ENCODE data around the gene SLC26A8.
A peak's percentile ranks its signal among the peaks of the same experiment; 100 is the strongest.
"Not testable (repeated sequence)": the region's sequence is repeated elsewhere in the genome, so short reads cannot be mapped to it uniquely, and the experiment has no call there.

The SLC26A8 gene

GRCh38 chr6:35941170-35941569 lies 83.3 kb downstream of the SLC26A8 start:
- not testable (repeated sequence) for DNase-seq

GRCh38 chr6:35940014-35940413 lies 84.4 kb downstream of the SLC26A8 start:
- DNase-seq = not testable (repeated sequence)

- not testable (repeated sequence) for DNase-seq
Observed at GRCh38 chr6:35939259-35939658, 85.2 kb downstream of the SLC26A8 start.

- DNase-seq = no peak
Observed at GRCh38 chr6:35936681-35937359, 87.6 kb downstream of the SLC26A8 start.

GRCh38 chr6:35935469-35935868 lies 89.0 kb downstream of the SLC26A8 start:
- no peak for DNase-seq

- DNase-seq = no peak
Observed at GRCh38 chr6:35933844-35934243, 90.6 kb downstream of the SLC26A8 start.

GRCh38 chr6:35931873-35932272 lies 92.6 kb downstream of the SLC26A8 start:
- not testable (repeated sequence) for DNase-seq

- no peak for DNase-seq
Observed at GRCh38 chr6:35931120-35931561, 93.3 kb downstream of the SLC26A8 start.

GRCh38 chr6:35929601-35930000 lies 94.8 kb downstream of the SLC26A8 start:
- no peak for DNase-seq

- DNase-seq = no peak
Observed at GRCh38 chr6:35926509-35927215, 97.8 kb downstream of the SLC26A8 start.

GRCh38 chr6:35925961-35926360 lies 98.5 kb downstream of the SLC26A8 start:
- no peak for DNase-seq

GRCh38 chr6:35924146-35924545 lies 100.3 kb downstream of the SLC26A8 start:
- DNase-seq = no peak

- DNase-seq = no peak
Observed at GRCh38 chr6:35922139-35922554, 102.3 kb downstream of the SLC26A8 start.

- DNase-seq = peak; percentile 76
Observed at GRCh38 chr6:35920793-35921732, 103.4 kb downstream of the SLC26A8 start, which contains the start of gene SRPK1. Gene SRPK1 (minus strand): TSS chr6:35921098. CDS start chr6:35921056, 42 bp downstream.

- no peak for DNase-seq
Observed at GRCh38 chr6:35919827-35920751, 104.4 kb downstream of the SLC26A8 start.

- DNase-seq = peak; percentile 10
Observed at GRCh38 chr6:35919085-35919826, 105.2 kb downstream of the SLC26A8 start.

GRCh38 chr6:35916893-35917292 lies 107.5 kb downstream of the SLC26A8 start:
- not testable (repeated sequence) for DNase-seq

- no peak for DNase-seq
Observed at GRCh38 chr6:35916056-35916455, 108.4 kb downstream of the SLC26A8 start.

GRCh38 chr6:35914536-35914935 lies 109.9 kb downstream of the SLC26A8 start:
- DNase-seq = no peak

GRCh38 chr6:35911871-35912653 lies 112.4 kb downstream of the SLC26A8 start:
- DNase-seq = no peak
